NCI-H1048 (cell line): ENCODE data around the gene DOCK1.

ENCODE experiments used
- DNase-seq: peaks from one replicate; lab custom pipeline; 2025; lab: John Stamatoyannopoulos, UW

DOCK1 gene

GRCh38 chr10:127354255-127354654, 449.0 kb downstream of the DOCK1 start:
- no peak for DNase-seq

- DNase-seq: no peak
These were observed 449.8 kb downstream of the DOCK1 start for GRCh38 chr10:127354992-127355391.

GRCh38 chr10:127356360-127356759, 451.1 kb downstream of the DOCK1 start:
- DNase-seq: no peak

- no peak for DNase-seq
These were observed 452.0 kb downstream of the DOCK1 start for GRCh38 chr10:127357265-127357664.

- no peak for DNase-seq
These were observed 453.1 kb downstream of the DOCK1 start for GRCh38 chr10:127358337-127358736.

GRCh38 chr10:127364034-127364433, 458.8 kb downstream of the DOCK1 start:
- no peak for DNase-seq

- DNase-seq: no peak
These were observed 462.9 kb downstream of the DOCK1 start for GRCh38 chr10:127368101-127368500.

GRCh38 chr10:127368929-127369328, 463.7 kb downstream of the DOCK1 start:
- DNase-seq: no peak

GRCh38 chr10:127370601-127371000, 465.4 kb downstream of the DOCK1 start:
- no peak for DNase-seq

- no peak for DNase-seq
These were observed 467.1 kb downstream of the DOCK1 start for GRCh38 chr10:127372361-127372760.

- DNase-seq: no peak
These were observed 468.9 kb downstream of the DOCK1 start for GRCh38 chr10:127374074-127374680.

- DNase-seq: no peak
These were observed 469.7 kb downstream of the DOCK1 start for GRCh38 chr10:127374901-127375300.

- no peak for DNase-seq
These were observed 470.2 kb downstream of the DOCK1 start for GRCh38 chr10:127375461-127375860.

- no peak for DNase-seq
These were observed 470.8 kb downstream of the DOCK1 start for GRCh38 chr10:127376071-127376470.

GRCh38 chr10:127378628-127379027, 473.4 kb downstream of the DOCK1 start:
- no peak for DNase-seq

- DNase-seq: no peak
These were observed 479.3 kb downstream of the DOCK1 start for GRCh38 chr10:127384532-127384931.

- DNase-seq: no peak
These were observed 479.8 kb downstream of the DOCK1 start for GRCh38 chr10:127385066-127385465.

- DNase-seq: no peak
These were observed 481.5 kb downstream of the DOCK1 start for GRCh38 chr10:127386606-127387327.

- DNase-seq: no peak
These were observed 486.6 kb downstream of the DOCK1 start for GRCh38 chr10:127391875-127392274.

- DNase-seq: no peak
These were observed 487.4 kb downstream of the DOCK1 start for GRCh38 chr10:127392351-127393235.

GRCh38 chr10:127398140-127398970, 493.1 kb downstream of the DOCK1 start:
- no peak for DNase-seq

GRCh38 chr10:127398971-127399365, 493.7 kb downstream of the DOCK1 start:
- no peak for DNase-seq
